Caco-2 (cell line): Measurements from ENCODE around the gene MOB1A. TPM values are rescaled to one million over a fixed set of nuclear protein-coding genes. Genes with fewer than 3 reads are reported as not detected.

Experiments used
- BruUV-seq: library from RNA; stranded (reverse); fragments of 400-500 nt; replicated peaks from 2 replicates; lab custom pipeline; 2021; lab: Mats Ljungman, UMichigan
- CTCF ChIA-PET: fragments of 300-600 bp; sonication (Branson Sonifier 250); formaldehyde crosslinking; loops from one replicate; lab custom pipeline; 2022; ENCODE audit warnings: antibody characterized with exemption; lab: Charles Lee
- POLR2A ChIA-PET: fragments of 300-600 bp; sonication (Branson Sonifier 250); formaldehyde crosslinking; loops from one replicate; lab custom pipeline; 2022; ENCODE audit warnings: antibody characterized with exemption; lab: Charles Lee
- DNase-seq, 2 experiments: peaks; one replicate each; pipeline versions ENCODE4 v3.0.0 to v3.0.0-alpha.2; 2020 to 2022
- H3K27me3 ChIP-seq: replicated peaks from 2 replicates; pipeline ENCODE4 v1.6.0; 2011; ENCODE audit warnings: low read length; ENCODE audit not compliant: control insufficient read depth, insufficient read depth
- H3K36me3 ChIP-seq: 2 replicates; pipeline ENCODE4 v1.5.1; 2011; ENCODE audit warnings: low read length; ENCODE audit not compliant: control insufficient read depth, insufficient read depth
- H3K4me1 ChIP-seq: fragments of 250-450 bp; sonication (Bioruptor Pico); 2 replicates; pipeline ENCODE4 v1.5.1; 2020; ENCODE audit warnings: mild to moderate bottlenecking
- H3K4me3 ChIP-seq: 2 replicates; pipeline ENCODE4 v1.5.1; 2011; ENCODE audit warnings: low read depth, mild to moderate bottlenecking, control low read depth, low read length
- H3K9me3 ChIP-seq: fragments of 250-450 bp; sonication (Bioruptor Pico); 2 replicates; pipeline ENCODE4 v1.5.1; 2020; ENCODE audit warnings: mild to moderate bottlenecking, moderate library complexity
- H3K27ac Mint-ChIP-seq: one replicate; pipeline ENCODE4 v1.8.0; 2022; ENCODE audit warnings: mixed read lengths; ENCODE audit not compliant: unreplicated experiment
- H3K27me3 Mint-ChIP-seq: one replicate; pipeline ENCODE4 v1.8.0; 2022; ENCODE audit warnings: mixed read lengths; ENCODE audit not compliant: insufficient read depth, unreplicated experiment
- H3K36me3 Mint-ChIP-seq: one replicate; pipeline ENCODE4 v1.8.0; 2022; ENCODE audit warnings: mild to moderate bottlenecking, mixed read lengths; ENCODE audit not compliant: insufficient read depth, unreplicated experiment
- H3K4me1 Mint-ChIP-seq: one replicate; pipeline ENCODE4 v1.8.0; 2022; ENCODE audit warnings: low read depth, mixed read lengths; ENCODE audit not compliant: unreplicated experiment
- H3K4me3 Mint-ChIP-seq: one replicate; pipeline ENCODE4 v1.8.0; 2022; ENCODE audit warnings: mild to moderate bottlenecking, moderate library complexity, mixed read lengths; ENCODE audit not compliant: unreplicated experiment
- H3K9me3 Mint-ChIP-seq: one replicate; pipeline ENCODE4 v1.8.0; 2022; ENCODE audit warnings: mixed read lengths; ENCODE audit not compliant: unreplicated experiment
- intact Hi-C: fragments of 100-400 bp; cut with micrococcal nuclease; formaldehyde crosslinking; loops from one replicate; pipeline ENCODE4 v1.10.0; 2022; ENCODE audit not compliant: unreplicated experiment
- total RNA-seq: library from RNA; stranded (reverse); gene quantifications from 2 replicates; pipeline ENCODE4 v1.2.3, GENCODE V29; 2022
- TF ChIP-seq, protein P1 (sequence below), 2 experiments: fragments of 200-600 bp in 1 of 2; IDR thresholded peaks; 1 replicate in 1 of 2; 2 replicates in 1 of 2; pipeline versions ENCODE4 v1.5.1 to v1.8.0; 2011 to 2022; ENCODE audit warnings: antibody characterized with exemption in 1 of 2, control low read depth in 1 of 2, inconsistent platforms in 1 of 2, low read depth in 1 of 2, low read length in 1 of 2, mild to moderate bottlenecking in 1 of 2, moderate library complexity in 1 of 2; ENCODE audit not compliant: insufficient read depth in 1 of 2, severe bottlenecking in 1 of 2, unreplicated experiment in 1 of 2

The MOB1A gene
- total RNA-seq, 1 experiment from 2014 or later: 125 TPM

DNA sequence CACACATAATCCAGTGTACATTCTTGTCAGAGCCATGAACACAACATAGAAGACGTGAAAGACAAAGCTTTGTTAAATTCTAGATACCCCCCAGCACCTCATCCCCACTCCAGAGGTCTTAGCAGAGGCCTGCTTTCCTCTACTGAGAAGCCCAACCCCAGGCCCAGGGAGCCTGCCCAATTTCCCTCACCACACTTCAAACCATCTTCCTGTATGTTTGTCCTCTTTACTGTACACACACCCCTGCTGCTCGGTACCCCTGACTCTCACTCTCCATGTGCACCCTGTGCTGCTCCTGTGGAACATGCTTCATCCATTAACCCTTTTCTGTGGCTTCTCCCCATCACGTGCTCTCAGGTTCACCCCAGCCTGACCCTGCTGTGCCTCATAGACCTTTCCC is 68.1 kb downstream of the MOB1A start:
- Mint-ChIP-seq H3K27me3 (peaks cover 3% of the 10 kb centered on the region), H3K4me3 (no peak overlapping the region), H3K9me3 (no peaks in the 10 kb centered on the region), H3K4me1 (no peaks in the 10 kb centered on the region), H3K36me3 (peaks cover 7% of the 10 kb centered on the region), H3K27ac (no peak overlapping the region)
- Histone ChIP-seq H3K4me3 (no peak overlapping the region), H3K36me3 (no peaks in the 10 kb centered on the region), H3K4me1 (no peaks in the 10 kb centered on the region), H3K27me3 (no peaks in the 10 kb centered on the region), H3K9me3 (peaks cover 3% of the 10 kb centered on the region; the same call in 1 of the 2 replicates)
- intact Hi-C loops: no loop called here
- ChIA-PET POLR2A (interaction anchor here (1.2 kb wide), 1 partner anchor 10 kb away, joined by 4 read pairs; no protein-coding TSS in a partner anchor), CTCF (no interaction called here)
- BruUV-seq: no TSS peak
- TF ChIP-seq, protein P1, sequence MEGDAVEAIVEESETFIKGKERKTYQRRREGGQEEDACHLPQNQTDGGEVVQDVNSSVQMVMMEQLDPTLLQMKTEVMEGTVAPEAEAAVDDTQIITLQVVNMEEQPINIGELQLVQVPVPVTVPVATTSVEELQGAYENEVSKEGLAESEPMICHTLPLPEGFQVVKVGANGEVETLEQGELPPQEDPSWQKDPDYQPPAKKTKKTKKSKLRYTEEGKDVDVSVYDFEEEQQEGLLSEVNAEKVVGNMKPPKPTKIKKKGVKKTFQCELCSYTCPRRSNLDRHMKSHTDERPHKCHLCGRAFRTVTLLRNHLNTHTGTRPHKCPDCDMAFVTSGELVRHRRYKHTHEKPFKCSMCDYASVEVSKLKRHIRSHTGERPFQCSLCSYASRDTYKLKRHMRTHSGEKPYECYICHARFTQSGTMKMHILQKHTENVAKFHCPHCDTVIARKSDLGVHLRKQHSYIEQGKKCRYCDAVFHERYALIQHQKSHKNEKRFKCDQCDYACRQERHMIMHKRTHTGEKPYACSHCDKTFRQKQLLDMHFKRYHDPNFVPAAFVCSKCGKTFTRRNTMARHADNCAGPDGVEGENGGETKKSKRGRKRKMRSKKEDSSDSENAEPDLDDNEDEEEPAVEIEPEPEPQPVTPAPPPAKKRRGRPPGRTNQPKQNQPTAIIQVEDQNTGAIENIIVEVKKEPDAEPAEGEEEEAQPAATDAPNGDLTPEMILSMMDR (IDR thresholded peaks at IDR 0.05; ENCODE audit: insufficient read depth in 1 of 2, low read depth in 1 of 2, low read length in 1 of 2, severe bottlenecking in 1 of 2, unreplicated experiment in 1 of 2): no peak
- DNase-seq: no peak

DNA sequence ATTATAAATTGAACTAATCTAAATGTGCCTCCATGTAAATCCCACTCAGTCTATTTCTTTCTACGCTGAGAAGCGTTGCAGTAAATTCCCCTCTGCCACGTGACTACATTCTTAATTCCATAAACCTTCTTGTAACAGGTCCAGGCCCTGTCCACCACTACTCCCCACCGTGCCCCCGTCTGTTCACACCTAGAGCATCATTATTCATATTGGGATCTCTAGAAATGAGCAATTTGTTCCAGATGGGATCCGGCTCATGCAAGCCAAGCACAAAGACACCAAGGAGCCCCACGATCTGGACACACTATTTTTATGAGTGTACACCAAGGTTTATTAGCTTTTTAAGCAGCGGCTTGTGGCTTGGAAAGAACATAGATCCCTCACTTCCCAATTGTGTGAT is 69.1 kb downstream of the MOB1A start:
- BruUV-seq: no TSS peak
- intact Hi-C loops: no loop called here
- no peaks in the 10 kb centered on the region for H3K9me3 Mint-ChIP-seq
- H3K36me3 Mint-ChIP-seq: peaks cover 17% of the 10 kb centered on the region
- TF ChIP-seq, protein P1 (IDR thresholded peaks at IDR 0.05; ENCODE audit: insufficient read depth in 1 of 2, low read depth in 1 of 2, low read length in 1 of 2, severe bottlenecking in 1 of 2, unreplicated experiment in 1 of 2): no peak
- H3K27ac Mint-ChIP-seq: no peak overlapping the region
- no peak overlapping the region for H3K4me3 Mint-ChIP-seq
- H3K27me3 Mint-ChIP-seq: no peaks in the 10 kb centered on the region
- no peaks in the 10 kb centered on the region for H3K4me1 ChIP-seq
- POLR2A ChIA-PET: no interaction called here
- H3K9me3 ChIP-seq: peaks cover 3% of the 10 kb centered on the region; the same call in 1 of the 2 replicates
- no peaks in the 10 kb centered on the region for H3K4me1 Mint-ChIP-seq
- H3K4me3 ChIP-seq: no peak overlapping the region
- no peak for DNase-seq
- no peaks in the 10 kb centered on the region for H3K27me3 ChIP-seq
- CTCF ChIA-PET: no interaction called here
- H3K36me3 ChIP-seq: no peaks in the 10 kb centered on the region

DNA sequence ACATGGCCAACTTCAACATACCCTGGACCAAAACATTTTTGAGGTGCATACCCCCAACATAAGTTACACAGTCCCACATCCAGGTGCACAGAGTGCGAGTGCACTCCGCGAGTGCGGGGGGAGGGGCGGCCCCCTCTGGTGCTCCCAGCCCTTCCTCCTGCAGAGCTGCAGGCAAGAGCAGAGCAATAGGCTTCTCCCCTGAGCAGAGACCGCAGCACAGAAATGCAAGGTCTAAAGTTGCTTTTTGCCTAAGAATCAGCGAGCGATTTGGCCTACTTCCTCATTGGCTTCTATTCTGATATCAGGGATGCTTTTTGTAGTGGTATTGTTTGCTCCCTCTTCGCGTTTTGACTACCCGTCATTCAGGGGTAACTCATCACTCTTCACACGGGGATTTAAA is 71.6 kb downstream of the MOB1A start:
- 0 out of 2 replicates have a peak, but pooled peaks cover 1% of the 10 kb centered on the region for H3K36me3 ChIP-seq
- intact Hi-C loops: no loop called here
- TF ChIP-seq, protein P1 (IDR thresholded peaks at IDR 0.05; ENCODE audit: insufficient read depth in 1 of 2, low read depth in 1 of 2, low read length in 1 of 2, severe bottlenecking in 1 of 2, unreplicated experiment in 1 of 2): no peak
- DNase-seq: no peak
- no peak overlapping the region for H3K4me3 ChIP-seq
- ChIA-PET POLR2A (no interaction called here), CTCF (interaction anchor here (0.6 kb wide), 1 partner anchor 15 kb away, joined by 6 read pairs; no protein-coding TSS in a partner anchor)
- H3K27me3 ChIP-seq: no peaks in the 10 kb centered on the region
- BruUV-seq: no TSS peak
- Mint-ChIP-seq H3K9me3 (no peaks in the 10 kb centered on the region), H3K4me1 (no peaks in the 10 kb centered on the region), H3K36me3 (peaks cover 37% of the 10 kb centered on the region), H3K4me3 (no peak overlapping the region), H3K27me3 (no peaks in the 10 kb centered on the region), H3K27ac (no peak overlapping the region)
- H3K4me1 ChIP-seq: no peaks in the 10 kb centered on the region
- H3K9me3 ChIP-seq: no peaks in the 10 kb centered on the region
